ENCODE measurements around the gene VSIG2. TPM values are rescaled to one million over a fixed set of nuclear protein-coding genes. Genes with fewer than 3 reads are reported as not detected.

The VSIG2 gene
- total RNA-seq, 4 donors from 2014 or later: 0.58 to 3.2 (median 1.2) TPM; not detected in 1

DNA sequence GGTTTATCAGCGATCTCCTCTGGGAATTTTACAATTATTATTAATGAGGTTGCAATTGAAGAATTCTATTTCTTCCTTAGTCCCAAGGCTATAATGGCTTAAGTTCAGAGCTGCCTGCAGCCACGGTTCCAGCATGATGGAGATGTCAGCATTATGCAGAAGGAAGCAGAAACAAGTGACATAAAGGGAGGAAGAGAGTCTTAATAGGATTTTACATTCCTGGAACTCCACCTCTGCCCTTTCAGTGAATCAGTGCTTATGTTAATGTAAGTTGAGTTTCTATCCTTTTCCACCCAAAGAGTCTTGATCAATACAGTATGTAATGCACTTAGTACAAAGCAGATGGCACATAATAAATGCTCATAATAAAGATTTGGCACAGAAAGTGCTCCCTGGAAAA, 23.9 kb downstream of the VSIG2 start:
- H3K36me3 ChIP-seq: no peaks in the 10 kb centered on the region
- WGBS, 2 donors (ENCODE audit: low coverage in 1 of 2): 50 to 58% methylated on average over 1 to 2 of the region's 2 CpGs
- H3K9me3 ChIP-seq: no peaks in the 10 kb centered on the region
- no peak overlapping the region for H3K4me3 ChIP-seq
- H3K27me3 ChIP-seq: peaks cover 47% of the 10 kb centered on the region
- no peak for ATAC-seq
- TF ChIP-seq POLR2AphosphoS5 (IDR thresholded peaks at IDR 0.05) (no peak), EP300 (IDR thresholded peaks at IDR 0.05) (no peak), POLR2A (IDR thresholded peaks at IDR 0.05) (no peak)
- TF ChIP-seq, protein P1, sequence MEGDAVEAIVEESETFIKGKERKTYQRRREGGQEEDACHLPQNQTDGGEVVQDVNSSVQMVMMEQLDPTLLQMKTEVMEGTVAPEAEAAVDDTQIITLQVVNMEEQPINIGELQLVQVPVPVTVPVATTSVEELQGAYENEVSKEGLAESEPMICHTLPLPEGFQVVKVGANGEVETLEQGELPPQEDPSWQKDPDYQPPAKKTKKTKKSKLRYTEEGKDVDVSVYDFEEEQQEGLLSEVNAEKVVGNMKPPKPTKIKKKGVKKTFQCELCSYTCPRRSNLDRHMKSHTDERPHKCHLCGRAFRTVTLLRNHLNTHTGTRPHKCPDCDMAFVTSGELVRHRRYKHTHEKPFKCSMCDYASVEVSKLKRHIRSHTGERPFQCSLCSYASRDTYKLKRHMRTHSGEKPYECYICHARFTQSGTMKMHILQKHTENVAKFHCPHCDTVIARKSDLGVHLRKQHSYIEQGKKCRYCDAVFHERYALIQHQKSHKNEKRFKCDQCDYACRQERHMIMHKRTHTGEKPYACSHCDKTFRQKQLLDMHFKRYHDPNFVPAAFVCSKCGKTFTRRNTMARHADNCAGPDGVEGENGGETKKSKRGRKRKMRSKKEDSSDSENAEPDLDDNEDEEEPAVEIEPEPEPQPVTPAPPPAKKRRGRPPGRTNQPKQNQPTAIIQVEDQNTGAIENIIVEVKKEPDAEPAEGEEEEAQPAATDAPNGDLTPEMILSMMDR (IDR thresholded peaks at IDR 0.05): no peak
- H3K27ac ChIP-seq: no peak overlapping the region
- H3K4me1 ChIP-seq: peaks cover 0 to 8% (median 0%) of the 10 kb centered on the region in 3 donors

- WGBS, 2 donors (ENCODE audit: low coverage in 1 of 2): 80 to 84% methylated on average over 3 to 4 of the region's 4 CpGs
- no peaks in the 10 kb centered on the region for H3K9me3 ChIP-seq
- no peak overlapping the region for H3K4me3 ChIP-seq
- no peaks in the 10 kb centered on the region for H3K36me3 ChIP-seq
- H3K4me1 ChIP-seq: peaks cover 0 to 8% (median 0%) of the 10 kb centered on the region in 3 donors
- ATAC-seq: no peak
- no peak overlapping the region for H3K27ac ChIP-seq
- peaks cover 54% of the 10 kb centered on the region for H3K27me3 ChIP-seq
- no peak for TF ChIP-seq POLR2A (IDR thresholded peaks at IDR 0.05)
- TF ChIP-seq, protein P1 (IDR thresholded peaks at IDR 0.05): no peak
- TF ChIP-seq POLR2AphosphoS5 (IDR thresholded peaks at IDR 0.05): no peak
- no peak for TF ChIP-seq EP300 (IDR thresholded peaks at IDR 0.05)
These were observed 24.6 kb downstream of the VSIG2 start for GRCh38 chr11:124727474-124727873.

DNA sequence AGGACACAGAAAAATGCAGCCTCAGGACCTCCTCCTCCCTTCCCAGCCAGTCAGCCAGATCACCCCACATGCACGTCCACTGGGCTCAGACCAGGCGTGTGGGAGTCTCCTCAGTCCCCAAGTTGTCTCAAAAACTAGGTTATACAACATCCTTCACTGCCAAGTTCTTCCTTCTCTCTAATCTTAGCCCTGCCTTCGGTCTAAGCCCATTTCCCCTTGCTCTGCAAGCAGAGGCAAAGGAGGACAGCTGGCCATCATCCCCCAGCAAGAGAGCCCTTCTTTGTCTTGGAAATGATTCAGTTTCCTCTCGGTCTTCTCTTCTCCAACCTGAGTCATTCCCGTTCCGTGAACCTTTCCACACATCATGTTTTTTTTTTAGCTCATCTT, 26.3 kb downstream of the VSIG2 start:
- H3K4me1 ChIP-seq: peaks cover 0 to 8% (median 0%) of the 10 kb centered on the region in 3 donors
- WGBS, 2 donors (ENCODE audit: low coverage in 1 of 2): 12 to 21% methylated on average over 6 of the region's 6 CpGs
- H3K9me3 ChIP-seq: no peaks in the 10 kb centered on the region
- H3K27me3 ChIP-seq: peaks cover 71% of the 10 kb centered on the region
- ATAC-seq: no peak
- no peak for TF ChIP-seq POLR2AphosphoS5 (IDR thresholded peaks at IDR 0.05)
- TF ChIP-seq EP300 (IDR thresholded peaks at IDR 0.05): no peak
- TF ChIP-seq, protein P1 (IDR thresholded peaks at IDR 0.05): no peak
- TF ChIP-seq POLR2A (IDR thresholded peaks at IDR 0.05): no peak
- H3K27ac ChIP-seq: no peak overlapping the region
- H3K36me3 ChIP-seq: no peaks in the 10 kb centered on the region
- H3K4me3 ChIP-seq: no peak overlapping the region

GRCh38 chr11:124724979-124725718, 26.9 kb downstream of the VSIG2 start:
- Histone ChIP-seq H3K36me3 (no peaks in the 10 kb centered on the region), H3K27me3 (peaks cover 77% of the 10 kb centered on the region), H3K4me1 (peaks cover 0 to 8% (median 0%) of the 10 kb centered on the region in 3 donors), H3K4me3 (no peak overlapping the region), H3K9me3 (no peaks in the 10 kb centered on the region), H3K27ac (no peak overlapping the region)
- TF ChIP-seq POLR2AphosphoS5 (IDR thresholded peaks at IDR 0.05): no peak
- TF ChIP-seq POLR2A (IDR thresholded peaks at IDR 0.05): no peak
- TF ChIP-seq EP300 (IDR thresholded peaks at IDR 0.05): no peak
- TF ChIP-seq, protein P1 (IDR thresholded peaks at IDR 0.05): no peak
- WGBS, 2 donors (ENCODE audit: low coverage in 1 of 2): 29 to 78% methylated on average over 5 to 12 of the region's 14 CpGs
- no peak for ATAC-seq

DNA sequence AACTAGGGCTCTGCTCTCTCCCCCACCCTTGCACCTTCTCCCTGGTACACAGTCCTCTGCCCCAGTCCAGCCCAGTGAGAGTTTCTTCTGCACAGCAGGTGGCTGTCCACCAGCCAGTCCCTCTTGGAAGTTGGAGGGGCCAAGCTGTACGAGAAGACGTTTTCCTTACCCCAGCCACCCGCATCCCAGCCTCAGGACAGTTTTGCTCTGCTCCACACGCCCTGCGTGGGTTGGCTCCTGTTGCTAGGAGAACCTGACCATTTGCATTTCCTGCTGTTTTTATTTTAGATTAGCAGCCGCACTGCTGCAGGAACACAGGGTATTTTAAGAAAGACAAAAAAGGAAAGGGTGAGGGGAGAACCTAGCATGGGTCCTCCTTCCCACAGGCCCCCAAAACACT, 29.9 kb downstream of the VSIG2 start:
- Histone ChIP-seq H3K27ac (no peak overlapping the region), H3K4me3 (no peak overlapping the region), H3K9me3 (no peaks in the 10 kb centered on the region), H3K4me1 (peaks cover 0 to 25% (median 6%) of the 10 kb centered on the region in 3 donors), H3K36me3 (no peaks in the 10 kb centered on the region), H3K27me3 (peaks cover 97% of the 10 kb centered on the region)
- TF ChIP-seq, protein P1 (IDR thresholded peaks at IDR 0.05): no peak
- TF ChIP-seq EP300 (IDR thresholded peaks at IDR 0.05) (no peak), POLR2A (IDR thresholded peaks at IDR 0.05) (no peak), POLR2AphosphoS5 (IDR thresholded peaks at IDR 0.05) (no peak)
- 26 to 45% methylated on average over 5 to 6 of the region's 6 CpGs for WGBS, 2 donors (ENCODE audit: low coverage in 1 of 2)
- no peak for ATAC-seq

Measured in gastroesophageal sphincter (tissue), 4 donors.